HG02852 (cell line): ENCODE results near the gene RAB23.

Experiments
- ATAC-seq: cut with Tn5 transposase; IDR thresholded peaks from one replicate; pipeline ENCODE4 v1.9.1; 2021; ENCODE audit warnings: mild to moderate bottlenecking, moderate library complexity; ENCODE audit not compliant: unreplicated experiment

RAB23 gene

DNA sequence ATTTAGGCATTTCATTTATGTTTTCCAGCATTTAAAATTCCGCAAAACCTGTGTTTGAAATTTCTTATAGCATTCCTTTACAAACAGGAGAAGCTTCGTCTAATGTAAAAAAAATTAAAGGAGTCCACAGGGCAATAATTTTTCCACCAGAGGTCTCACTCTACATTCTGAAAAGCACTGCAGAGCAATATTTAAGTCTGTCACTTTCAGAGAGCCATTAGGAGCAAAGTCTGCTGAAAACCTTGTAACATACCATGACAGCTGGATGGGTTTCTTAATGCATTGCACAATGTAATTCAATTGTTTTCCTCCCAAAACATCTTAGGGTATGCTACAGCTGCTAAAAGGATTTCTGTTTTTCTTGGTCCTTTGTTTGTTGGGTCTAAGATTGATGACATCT lies 32.0 kb downstream of the RAB23 start:
- ATAC-seq = no peak

DNA sequence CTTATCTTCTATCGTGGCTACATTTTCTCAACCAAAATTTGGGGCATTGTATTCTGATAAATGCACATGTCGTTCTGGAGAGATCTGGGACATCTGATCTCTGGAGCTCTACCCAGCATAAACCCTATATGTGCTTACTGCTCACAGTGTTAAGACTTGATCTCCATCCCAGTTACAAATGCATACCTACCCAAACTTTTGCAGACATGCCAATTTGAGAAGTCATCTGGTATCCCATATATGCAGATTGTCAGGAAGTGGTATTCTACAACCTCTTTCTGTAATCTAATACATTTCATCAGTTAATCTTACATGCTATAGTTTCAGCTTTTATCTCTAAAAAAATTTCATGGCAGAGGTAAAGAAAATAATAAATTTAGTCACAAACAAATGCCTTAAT lies 38.8 kb downstream of the RAB23 start:
- no peak for ATAC-seq

DNA sequence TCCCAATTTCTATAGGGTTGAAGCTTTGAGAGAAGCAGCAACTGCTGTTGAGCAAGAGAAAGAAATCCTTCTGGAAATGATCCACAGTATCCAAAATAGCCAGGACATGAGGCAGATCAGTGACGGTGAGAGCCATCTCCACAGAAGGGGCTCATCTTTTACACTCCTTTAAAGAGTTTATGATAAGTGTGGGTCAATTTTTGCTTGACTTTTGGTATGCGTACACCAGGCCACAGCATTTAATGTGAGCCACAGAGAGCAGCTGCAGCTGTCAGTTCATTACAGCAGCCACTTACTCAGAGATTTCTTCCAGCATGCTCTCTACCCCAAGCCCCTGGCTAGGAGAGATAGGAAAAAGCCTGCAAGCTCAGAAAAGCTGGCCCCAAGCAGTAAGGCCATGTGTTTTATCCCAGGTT lies 40.1 kb downstream of the RAB23 start:
- no peak for ATAC-seq

- ATAC-seq = no peak
Observed at GRCh38 chr6:57180596-57180995, 41.5 kb downstream of the RAB23 start.

- ATAC-seq = no peak
Observed at GRCh38 chr6:57177545-57178265, 44.4 kb downstream of the RAB23 start.

- no peak for ATAC-seq
Observed at GRCh38 chr6:57174511-57174907, 47.6 kb downstream of the RAB23 start.

- no peak for ATAC-seq
Observed at GRCh38 chr6:57173886-57174510, 48.1 kb downstream of the RAB23 start.

GRCh38 chr6:57173056-57173885 lies 48.8 kb downstream of the RAB23 start:
- no peak for ATAC-seq

DNA sequence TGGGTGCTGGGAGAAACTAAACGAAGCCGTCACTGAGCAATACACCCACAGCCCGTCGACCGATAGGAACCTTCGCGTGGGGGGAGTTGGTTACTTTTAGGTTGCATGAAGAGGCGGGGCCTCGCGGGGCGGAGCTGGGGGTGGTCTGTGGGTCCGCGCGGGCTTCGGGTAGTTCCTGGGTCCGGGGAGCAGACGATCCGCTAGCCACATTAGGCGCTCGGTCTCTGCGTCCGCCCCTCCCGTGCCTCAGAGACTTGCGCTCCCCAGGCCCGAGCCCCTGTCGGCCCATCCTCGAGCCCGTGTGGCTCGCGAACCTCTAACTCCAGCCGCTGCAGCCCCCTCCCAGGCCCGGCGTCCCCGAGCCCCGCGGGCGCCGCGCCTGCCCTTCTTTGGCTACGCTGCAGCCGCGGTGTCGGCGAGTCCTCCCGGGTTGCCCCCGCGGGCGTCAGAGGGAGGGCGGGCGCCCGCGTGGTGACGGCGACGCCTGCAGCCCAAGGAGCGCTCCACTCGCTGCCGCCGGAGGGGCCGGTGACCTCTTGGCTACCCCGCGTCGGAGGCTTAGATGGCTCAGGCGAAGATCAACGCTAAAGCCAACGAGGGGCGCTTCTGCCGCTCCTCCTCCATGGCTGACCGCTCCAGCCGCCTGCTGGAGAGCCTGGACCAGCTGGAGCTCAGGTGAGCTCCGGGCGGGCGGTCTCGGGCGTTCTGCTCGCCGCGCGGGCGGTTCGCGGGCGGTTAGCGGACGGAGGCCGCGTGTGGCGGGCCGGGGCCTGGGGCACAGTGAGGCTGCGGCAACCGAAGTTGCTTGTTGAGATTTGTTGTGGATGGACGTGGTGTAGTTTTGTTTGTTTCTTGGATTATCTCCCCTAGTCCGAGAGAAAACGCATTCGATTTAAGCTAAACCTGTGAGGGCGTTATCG lies 49.7 kb downstream of the RAB23 start, which contains the start of gene BAG2:
BAG2 (plus strand) TSS at position 191 of the 920 bp plus-strand sequence; CDS start at position 563, 372 bp downstream.
- ATAC-seq = peak; percentile 86

- no peak for ATAC-seq
Observed at GRCh38 chr6:57165080-57165479, 57.0 kb downstream of the RAB23 start.

DNA sequence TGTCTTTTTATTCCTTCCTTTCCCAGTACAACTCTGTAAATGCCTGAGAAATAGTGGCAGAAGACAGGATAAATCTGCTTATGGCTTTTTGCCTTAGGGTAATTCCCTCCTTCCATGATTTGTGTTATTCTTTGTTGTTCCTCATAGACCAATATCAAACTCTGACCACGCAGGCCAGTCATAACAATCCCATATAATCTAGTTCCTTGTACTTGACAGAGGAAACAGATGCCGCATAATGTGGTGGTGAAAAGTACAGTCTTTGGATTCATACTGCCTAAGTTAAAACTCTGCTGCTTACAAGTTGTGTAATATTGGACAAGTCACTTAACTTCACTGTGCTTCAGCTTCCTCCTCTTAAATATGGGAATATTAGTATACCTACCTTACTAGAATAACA lies 58.2 kb downstream of the RAB23 start:
- ATAC-seq = no peak

GRCh38 chr6:57162516-57162915 lies 59.6 kb downstream of the RAB23 start:
- no peak for ATAC-seq

DNA sequence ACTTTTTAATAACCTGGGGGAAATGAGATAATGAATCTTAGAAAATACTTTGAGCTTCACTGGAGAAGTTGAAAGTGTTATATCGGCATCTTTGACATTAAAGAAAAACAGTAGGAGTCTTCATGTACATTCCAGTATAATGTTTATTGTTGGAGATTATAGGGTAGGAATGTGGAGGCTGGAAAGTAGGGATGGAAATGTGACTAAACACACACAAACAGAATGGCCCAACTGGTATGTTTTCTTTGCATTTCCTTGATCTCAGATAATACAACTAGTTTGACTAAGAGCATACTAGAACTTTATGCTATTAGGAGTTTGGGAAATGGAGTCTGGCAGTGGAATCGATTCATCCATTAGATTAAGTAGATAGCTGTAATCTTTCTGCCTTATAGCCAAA lies 60.1 kb downstream of the RAB23 start:
- no peak for ATAC-seq

DNA sequence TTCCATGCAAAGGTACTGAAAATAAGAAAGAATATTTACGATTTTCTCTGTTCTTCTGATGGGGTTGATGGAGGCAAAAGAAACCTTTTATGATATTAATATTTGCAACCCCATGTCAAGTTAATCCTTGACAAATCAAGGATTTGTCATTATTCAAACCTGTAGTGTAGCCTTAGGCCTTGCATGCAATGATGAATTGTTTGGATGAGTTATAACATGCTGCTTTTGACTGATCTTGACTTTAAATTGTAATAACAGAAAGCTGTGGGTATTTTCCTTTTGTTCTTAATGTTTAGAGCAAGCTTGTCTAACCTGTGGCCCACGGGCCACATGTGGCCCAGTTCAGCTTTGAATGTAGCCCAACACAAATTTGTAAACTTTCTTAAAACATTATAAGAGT lies 63.0 kb downstream of the RAB23 start:
- no peak for ATAC-seq

DNA sequence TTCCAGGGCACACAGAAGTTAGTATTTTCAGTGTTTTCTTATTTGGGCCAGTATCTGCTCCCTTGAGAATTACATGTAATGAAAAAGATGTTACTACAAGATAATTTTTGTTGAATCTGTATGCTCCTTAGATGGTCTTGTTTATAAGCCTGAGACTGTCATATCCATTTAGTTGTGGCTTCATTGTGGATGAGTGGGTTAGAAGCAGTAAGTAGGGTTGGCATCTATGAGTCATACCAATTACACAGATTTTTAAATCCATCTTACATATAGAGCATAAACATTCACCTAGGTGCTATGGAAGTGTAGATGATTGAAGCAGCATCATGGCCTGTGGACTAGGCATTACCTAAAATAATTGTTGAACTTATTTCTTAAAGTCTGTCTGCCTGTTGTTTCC lies 63.4 kb downstream of the RAB23 start:
- no peak for ATAC-seq

DNA sequence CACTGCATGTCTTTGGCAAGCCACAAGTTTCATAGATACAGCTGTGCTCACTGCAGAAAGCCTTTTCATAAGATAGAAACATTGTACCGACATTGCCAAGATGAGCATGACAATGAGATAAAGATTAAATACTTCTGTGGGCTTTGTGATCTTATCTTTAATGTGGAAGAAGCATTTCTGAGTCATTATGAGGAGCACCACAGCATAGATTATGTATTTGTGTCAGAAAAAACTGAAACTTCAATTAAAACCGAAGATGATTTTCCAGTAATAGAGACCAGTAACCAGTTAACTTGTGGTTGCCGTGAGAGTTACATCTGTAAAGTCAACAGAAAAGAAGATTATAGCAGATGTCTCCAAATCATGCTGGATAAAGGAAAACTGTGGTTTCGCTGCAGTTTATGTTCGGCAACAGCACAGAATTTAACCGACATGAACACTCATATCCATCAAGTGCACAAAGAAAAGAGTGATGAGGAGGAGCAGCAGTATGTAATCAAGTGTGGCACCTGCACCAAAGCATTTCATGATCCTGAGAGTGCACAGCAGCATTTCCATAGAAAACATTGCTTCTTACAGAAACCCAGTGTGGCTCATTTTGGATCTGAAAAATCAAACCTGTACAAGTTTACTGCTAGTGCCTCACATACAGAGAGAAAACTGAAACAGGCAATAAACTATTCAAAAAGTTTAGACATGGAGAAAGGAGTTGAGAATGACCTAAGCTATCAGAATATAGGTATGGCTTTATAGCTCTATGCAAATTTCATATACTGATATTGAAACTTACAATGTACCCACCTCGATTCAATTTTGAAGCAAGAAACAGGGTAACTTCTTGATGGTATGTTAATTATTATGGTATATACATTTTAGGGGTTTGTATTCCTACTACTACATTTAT lies 73.9 kb downstream of the RAB23 start:
- no peak for ATAC-seq

DNA sequence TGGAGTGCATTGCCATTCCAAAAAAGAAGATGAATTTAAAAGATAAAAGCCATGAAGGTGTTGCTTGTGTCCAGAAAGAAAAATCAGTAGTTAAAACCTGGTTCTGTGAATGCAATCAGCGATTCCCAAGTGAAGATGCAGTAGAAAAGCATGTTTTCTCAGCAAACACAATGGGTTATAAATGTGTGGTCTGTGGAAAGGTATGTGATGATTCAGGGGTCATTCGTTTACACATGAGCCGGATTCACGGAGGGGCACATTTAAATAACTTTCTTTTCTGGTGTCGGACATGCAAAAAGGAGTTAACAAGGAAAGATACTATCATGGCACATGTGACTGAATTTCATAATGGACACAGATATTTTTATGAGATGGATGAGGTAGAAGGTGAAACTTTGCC lies 74.7 kb downstream of the RAB23 start:
- no peak for ATAC-seq

- no peak for ATAC-seq
Observed at GRCh38 chr6:57143690-57144089, 78.4 kb downstream of the RAB23 start.

GRCh38 chr6:57142178-57142525 lies 80.0 kb downstream of the RAB23 start:
- ATAC-seq = no peak
